ENCODE measurements around the gene MAD1L1.

The MAD1L1 gene

GRCh38 chr7:1770331-1770730 lies 462.4 kb downstream of the MAD1L1 start:
- H3K4me3 ChIP-seq (ENCODE audit: low read depth, low read length): no peak overlapping the region
- TF ChIP-seq CTCF (IDR thresholded peaks at IDR 0.05; ENCODE audit: borderline replicate concordance, insufficient read depth, low read depth, low read length): no peak

- TF ChIP-seq CTCF (IDR thresholded peaks at IDR 0.05; ENCODE audit: borderline replicate concordance, insufficient read depth, low read depth, low read length): no peak
- no peak overlapping the region for H3K4me3 ChIP-seq (ENCODE audit: low read depth, low read length)
Measured at GRCh38 chr7:1769286-1770200, 463.2 kb downstream of the MAD1L1 start.

- no peak overlapping the region for H3K4me3 ChIP-seq (ENCODE audit: low read depth, low read length)
- no peak for TF ChIP-seq CTCF (IDR thresholded peaks at IDR 0.05; ENCODE audit: borderline replicate concordance, insufficient read depth, low read depth, low read length)
Measured at GRCh38 chr7:1768832-1769231, 463.9 kb downstream of the MAD1L1 start.

- no peak overlapping the region for H3K4me3 ChIP-seq (ENCODE audit: low read depth, low read length)
- TF ChIP-seq CTCF (IDR thresholded peaks at IDR 0.05; ENCODE audit: borderline replicate concordance, insufficient read depth, low read depth, low read length): no peak
Measured at GRCh38 chr7:1767524-1767923, 465.2 kb downstream of the MAD1L1 start.
